WI38 (cell line): ENCODE results near the gene GSG1L.

Experiments used
- H3K4me3 ChIP-seq: 2 replicates; pipeline ENCODE4 v1.5.1; 2011; ENCODE audit warnings: low read depth, mild to moderate bottlenecking, control low read depth, low read length
- TF ChIP-seq, protein P1 (sequence below): IDR thresholded peaks from 2 replicates; pipeline ENCODE4 v1.5.1; 2012; ENCODE audit warnings: low read depth, mild to moderate bottlenecking, control low read depth, low read length

GSG1L gene

GRCh38 chr16:28090646-28091377 is 27.3 kb upstream of the GSG1L start:
- TF ChIP-seq, protein P1, sequence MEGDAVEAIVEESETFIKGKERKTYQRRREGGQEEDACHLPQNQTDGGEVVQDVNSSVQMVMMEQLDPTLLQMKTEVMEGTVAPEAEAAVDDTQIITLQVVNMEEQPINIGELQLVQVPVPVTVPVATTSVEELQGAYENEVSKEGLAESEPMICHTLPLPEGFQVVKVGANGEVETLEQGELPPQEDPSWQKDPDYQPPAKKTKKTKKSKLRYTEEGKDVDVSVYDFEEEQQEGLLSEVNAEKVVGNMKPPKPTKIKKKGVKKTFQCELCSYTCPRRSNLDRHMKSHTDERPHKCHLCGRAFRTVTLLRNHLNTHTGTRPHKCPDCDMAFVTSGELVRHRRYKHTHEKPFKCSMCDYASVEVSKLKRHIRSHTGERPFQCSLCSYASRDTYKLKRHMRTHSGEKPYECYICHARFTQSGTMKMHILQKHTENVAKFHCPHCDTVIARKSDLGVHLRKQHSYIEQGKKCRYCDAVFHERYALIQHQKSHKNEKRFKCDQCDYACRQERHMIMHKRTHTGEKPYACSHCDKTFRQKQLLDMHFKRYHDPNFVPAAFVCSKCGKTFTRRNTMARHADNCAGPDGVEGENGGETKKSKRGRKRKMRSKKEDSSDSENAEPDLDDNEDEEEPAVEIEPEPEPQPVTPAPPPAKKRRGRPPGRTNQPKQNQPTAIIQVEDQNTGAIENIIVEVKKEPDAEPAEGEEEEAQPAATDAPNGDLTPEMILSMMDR: no peak
- H3K4me3 ChIP-seq: no peak overlapping the region

DNA sequence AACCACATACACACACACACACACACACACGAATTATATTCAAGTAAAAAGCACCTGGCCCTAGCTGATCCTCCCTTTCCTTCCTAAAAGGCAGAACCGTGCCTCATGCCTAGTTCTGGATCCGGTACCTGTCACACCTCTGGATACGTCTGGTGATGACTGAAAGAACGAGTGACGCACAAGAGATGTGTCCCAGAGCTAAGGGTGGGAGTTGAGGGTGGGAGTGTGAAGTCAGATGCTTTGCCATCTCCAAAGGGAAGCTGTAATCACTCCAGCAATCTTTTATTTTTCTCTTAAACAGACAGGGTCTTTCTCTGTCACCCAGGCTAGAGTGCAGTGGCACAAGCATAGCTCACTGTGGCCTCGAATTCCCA is 26.5 kb upstream of the GSG1L start:
- TF ChIP-seq, protein P1: no peak
- H3K4me3 ChIP-seq: no peak overlapping the region

GRCh38 chr16:28089205-28089991 is 25.9 kb upstream of the GSG1L start:
- TF ChIP-seq, protein P1: no peak
- H3K4me3 ChIP-seq: no peak overlapping the region

DNA sequence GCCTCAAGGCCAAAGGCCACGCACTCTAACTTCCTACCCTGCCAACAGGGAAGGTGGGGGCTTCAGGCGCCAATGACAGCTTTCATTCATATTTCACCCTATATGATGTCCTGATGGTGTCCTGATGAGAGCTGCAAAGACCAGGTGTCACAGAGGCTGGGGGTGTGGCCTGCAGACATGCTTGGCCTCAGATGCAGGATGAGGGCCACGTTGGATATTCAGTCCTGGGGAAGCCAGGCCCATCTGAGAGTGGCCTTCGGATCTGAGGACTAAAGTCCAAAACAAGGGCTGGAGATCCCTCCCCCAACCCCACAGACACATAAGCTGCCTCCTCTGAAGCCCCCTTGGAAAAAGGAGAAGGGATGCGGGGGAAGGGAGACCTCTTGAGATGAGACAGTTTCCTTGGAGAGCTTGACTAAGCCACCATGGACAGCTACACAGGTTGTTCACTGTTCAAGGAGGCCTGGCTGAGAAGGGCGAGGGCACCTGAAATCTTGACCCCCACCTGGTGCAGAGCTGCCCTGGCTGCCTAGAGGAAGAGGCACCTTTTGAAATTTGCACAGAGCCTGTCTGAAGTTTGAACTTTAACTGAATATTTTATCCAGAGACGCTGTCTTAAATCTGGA is 24.3 kb upstream of the GSG1L start:
- H3K4me3 ChIP-seq: no peak overlapping the region
- TF ChIP-seq, protein P1: no peak

GRCh38 chr16:28087140-28087660 is 23.7 kb upstream of the GSG1L start:
- H3K4me3 ChIP-seq: no peak overlapping the region
- TF ChIP-seq, protein P1: no peak

- TF ChIP-seq, protein P1: no peak
- H3K4me3 ChIP-seq: no peak overlapping the region
Observed at GRCh38 chr16:28086186-28087139, 22.9 kb upstream of the GSG1L start.
